NCI-H524 (cell line): Measurements from ENCODE around the gene NLGN1.
A peak's percentile ranks its signal among the peaks of the same experiment; 100 is the strongest.

ENCODE experiments used
- DNase-seq, 2 experiments: peaks; one replicate each; lab custom pipeline; 2025; lab: John Stamatoyannopoulos, UW

Gene NLGN1

GRCh38 chr3:174099724-174100123 is 702.2 kb downstream of the NLGN1 start:
- DNase-seq = no peak

- no peak for DNase-seq
Measured at GRCh38 chr3:174100744-174101143, 703.2 kb downstream of the NLGN1 start.

DNA sequence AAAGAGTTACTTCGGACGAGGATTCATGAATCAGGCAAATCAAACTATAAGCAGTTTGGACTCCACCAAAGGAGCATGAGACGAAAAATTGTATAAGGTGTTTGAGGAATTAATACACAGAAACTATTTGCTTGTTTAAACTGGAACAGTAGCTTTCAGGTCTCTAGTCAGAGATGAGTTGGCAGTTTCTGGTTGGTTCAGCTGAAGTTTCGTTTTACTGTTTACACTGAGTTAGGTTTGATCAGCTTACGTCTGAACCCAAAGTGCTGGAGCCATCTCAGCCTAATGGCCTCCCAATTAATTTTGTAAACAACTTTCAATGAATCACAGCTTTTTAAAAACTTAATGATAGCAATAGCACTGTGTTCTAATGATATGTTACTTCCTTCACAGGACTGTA is 703.7 kb downstream of the NLGN1 start:
- DNase-seq = no peak

- DNase-seq = no peak
Measured at GRCh38 chr3:174102274-174102673, 704.7 kb downstream of the NLGN1 start.

- DNase-seq = no peak
Measured at GRCh38 chr3:174102866-174103265, 705.3 kb downstream of the NLGN1 start.

DNA sequence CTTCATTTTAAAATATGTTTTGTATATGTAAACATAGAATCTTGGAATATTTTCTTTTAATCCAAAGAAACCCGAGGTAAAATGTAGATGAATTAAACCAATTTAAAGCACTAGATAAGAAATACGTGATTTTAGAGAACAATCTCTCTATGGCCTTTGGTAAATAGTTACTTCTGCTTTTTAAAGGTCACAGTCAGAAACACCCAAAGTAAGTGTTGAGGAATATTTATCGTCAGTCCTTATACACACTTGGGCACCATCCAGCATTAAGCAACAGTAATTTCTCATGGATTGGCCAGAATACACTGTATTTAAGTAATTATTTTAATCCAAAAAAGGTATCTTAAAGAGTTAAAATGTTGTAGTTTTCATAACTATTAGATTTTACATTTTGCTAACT is 713.2 kb downstream of the NLGN1 start:
- DNase-seq = no peak

DNA sequence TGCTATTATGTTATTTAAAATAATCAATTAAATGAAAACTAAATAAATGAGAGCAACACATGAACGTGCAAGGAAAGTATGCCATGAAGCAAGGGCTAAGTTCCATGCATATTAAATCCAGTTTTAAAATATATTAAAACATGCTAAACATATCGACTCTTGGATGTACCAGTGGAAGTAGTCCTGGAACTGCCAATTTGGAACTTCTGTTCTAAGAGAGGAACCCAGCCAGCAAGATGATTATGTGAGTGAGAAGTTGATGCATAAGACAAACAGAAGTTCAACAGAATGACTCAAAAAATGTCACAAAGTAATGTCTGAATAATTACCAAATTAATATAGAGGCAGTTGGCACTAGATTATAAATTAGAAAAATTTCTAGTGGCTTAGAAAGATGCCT is 714.2 kb downstream of the NLGN1 start:
- no peak for DNase-seq

- DNase-seq = no peak
Measured at GRCh38 chr3:174116421-174116820, 718.9 kb downstream of the NLGN1 start.

- no peak for DNase-seq
Measured at GRCh38 chr3:174120997-174121396, 723.5 kb downstream of the NLGN1 start.

- DNase-seq = no peak
Measured at GRCh38 chr3:174122411-174122810, 724.9 kb downstream of the NLGN1 start.

DNA sequence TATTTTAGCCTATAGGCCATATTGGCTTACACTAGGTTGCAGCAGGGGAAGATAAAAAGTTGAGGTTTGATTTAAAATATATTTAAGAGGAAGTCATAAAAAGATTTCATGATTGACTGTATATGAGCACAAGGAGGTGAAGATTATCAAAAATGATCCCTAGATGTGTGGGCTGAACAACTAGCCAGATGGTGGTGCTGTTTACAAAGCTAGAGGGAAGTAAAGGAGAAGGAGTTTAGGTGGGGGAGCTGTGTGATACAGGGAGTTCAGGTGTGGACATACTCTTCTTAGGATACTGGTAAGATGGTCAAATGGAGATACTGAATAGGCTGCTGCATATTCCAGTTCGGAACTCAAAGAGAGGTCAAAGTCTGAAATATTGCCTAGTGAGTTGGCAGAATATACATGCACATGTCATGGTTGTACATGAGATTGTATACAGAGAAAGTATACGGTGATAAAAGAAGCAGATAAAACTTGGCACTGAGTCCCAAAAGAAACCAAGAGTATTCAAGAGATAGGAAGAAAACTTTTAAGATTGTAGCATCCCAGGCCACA is 727.8 kb downstream of the NLGN1 start:
- DNase-seq = peak; percentile 45 to 70

DNA sequence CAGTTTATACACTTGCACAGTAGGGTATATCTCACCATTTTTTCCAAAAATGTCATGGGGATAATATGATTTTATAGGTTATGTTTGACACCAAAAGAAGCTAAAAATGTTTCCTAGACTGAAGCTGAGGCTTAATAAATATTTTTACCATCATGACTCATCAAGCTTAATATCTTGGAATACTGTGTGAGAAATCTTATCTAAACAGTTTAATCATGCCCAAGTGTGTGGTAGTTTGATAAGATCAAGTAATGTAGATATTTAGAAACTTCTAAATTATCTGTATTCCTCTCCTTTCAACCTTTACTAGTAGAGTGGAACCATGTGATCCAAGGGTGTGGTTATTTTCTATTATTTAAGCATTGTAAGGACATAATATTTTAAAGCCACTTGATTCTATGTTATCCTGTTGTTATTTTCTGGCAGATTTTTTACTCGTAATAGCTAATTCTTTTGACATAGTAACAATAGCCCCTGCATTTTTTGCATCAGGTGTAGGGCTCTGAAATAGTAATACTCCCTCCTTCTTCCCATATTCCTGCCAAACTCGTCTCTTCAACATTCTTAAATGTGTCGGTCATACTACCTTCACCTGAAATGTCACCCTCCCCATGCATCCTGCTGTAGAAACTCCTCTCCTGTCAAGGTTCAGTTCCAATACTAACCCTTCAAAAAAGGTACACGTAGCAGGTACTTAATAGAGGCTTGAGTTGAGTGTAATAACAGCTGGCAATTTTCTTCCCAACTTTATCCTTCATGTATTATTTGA is 729.6 kb downstream of the NLGN1 start:
- no peak for DNase-seq

DNA sequence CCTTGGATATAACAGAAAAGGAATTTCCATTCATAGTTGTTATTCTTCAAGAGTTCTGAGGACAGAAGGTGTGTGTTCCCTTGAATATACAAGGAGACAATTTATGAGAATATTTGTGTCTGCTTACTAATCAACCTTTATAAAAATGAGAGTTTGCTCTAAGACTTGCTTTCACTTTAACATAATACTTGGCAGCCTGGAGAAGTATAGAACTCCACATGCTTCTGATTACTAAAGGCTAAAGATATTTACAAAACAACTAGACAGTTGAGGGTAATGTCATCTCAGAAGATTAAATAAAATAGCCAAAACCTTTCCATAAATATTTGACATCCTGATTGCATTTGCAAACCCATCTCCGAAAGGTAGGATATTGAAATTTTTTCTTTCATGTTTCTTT is 734.5 kb downstream of the NLGN1 start:
- no peak for DNase-seq

GRCh38 chr3:174132421-174133042 is 735.0 kb downstream of the NLGN1 start:
- no peak for DNase-seq

DNA sequence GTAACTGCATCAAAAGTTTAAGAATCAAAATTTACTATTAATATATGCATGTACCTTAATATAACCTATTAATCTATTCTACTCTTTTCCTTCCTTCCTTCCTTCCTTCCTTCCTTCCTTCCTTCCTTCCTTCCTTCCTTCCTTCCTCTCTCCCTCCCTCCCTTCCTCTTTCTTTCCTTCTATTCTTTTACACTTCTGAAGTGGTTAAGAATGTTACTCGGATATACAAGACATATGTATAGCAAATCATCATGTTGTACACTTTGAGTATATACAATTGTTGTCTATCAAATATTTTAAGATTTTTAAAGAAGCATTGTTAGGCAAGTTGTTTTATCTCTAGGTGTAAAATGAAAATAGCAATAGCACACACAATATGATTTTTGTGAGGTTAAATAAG is 748.5 kb downstream of the NLGN1 start:
- no peak for DNase-seq

DNA sequence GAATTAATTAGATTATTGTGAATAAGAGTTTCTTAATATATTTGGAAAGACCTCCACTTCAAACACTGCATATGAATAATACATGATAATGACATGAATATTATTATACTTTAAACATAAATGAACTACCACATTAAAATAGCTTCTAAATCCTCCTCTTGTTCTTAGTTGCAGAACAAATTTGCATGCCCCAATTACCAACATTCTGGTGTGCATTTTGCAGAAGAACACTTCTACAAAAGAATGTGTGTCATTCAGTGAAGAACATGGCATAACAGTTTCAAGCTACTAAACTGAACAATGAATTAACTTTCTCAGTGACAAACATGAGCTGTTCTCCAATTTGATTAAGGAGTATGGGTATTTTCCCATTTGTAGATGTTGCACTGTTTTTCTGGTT is 750.3 kb downstream of the NLGN1 start:
- no peak for DNase-seq

DNA sequence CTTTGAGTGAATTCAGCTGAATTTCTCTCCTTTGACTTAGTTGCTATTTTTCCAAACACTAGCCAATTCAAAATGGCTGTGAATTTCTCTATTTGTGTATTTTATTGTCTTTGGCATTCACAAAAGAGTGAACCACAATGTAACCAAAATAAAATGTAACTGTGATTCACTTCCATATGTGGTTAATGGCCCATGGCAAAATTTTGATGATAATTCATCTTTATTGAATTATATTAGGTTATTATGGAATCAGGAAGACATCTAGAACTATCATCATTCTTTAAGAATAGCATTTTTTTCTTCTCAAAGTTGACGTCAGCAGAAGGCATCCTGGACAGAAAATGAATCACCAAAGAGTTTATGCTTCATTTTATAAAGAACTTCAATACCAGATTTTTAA is 756.3 kb downstream of the NLGN1 start:
- no peak for DNase-seq

- DNase-seq = no peak
Measured at GRCh38 chr3:174156200-174156599, 758.7 kb downstream of the NLGN1 start.

DNA sequence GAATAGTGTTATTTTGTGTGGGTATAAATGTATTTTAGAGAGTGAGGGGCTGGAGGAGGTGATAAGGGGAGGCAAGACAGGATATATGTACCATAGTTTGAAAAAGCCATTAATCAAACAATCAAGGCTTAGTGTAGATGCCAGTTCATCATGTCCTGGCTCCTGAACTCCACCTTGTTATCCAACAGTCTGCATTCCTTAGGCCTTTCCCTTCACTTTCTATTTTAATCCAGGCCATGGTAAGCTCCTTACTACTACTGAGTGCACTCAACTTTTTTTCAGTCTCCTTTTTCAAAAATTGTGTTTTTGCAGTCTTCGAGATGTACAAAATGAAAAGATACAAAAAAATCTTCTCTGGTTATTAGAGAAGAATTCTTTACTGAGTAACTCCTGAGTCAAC is 761.1 kb downstream of the NLGN1 start:
- DNase-seq = no peak

- no peak for DNase-seq
Measured at GRCh38 chr3:174159604-174160003, 762.1 kb downstream of the NLGN1 start.

DNA sequence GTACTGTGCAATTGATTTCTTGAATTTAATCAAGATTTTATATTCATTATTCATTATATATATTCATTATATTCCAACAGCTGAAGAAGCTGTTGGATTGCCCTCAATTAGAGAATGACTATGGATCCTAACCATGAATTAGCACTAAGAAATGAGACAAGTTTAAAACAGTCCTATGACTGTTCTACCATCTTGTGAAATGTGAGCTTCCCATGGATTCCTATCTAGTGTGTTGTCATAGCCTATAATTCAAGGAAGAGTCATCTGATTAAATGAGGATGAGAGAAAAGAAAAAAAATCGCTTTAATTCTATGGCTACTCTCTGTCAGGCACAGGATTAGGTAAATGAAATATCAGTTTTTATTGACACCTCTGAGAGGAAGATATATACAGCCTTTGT is 765.0 kb downstream of the NLGN1 start:
- no peak for DNase-seq

DNA sequence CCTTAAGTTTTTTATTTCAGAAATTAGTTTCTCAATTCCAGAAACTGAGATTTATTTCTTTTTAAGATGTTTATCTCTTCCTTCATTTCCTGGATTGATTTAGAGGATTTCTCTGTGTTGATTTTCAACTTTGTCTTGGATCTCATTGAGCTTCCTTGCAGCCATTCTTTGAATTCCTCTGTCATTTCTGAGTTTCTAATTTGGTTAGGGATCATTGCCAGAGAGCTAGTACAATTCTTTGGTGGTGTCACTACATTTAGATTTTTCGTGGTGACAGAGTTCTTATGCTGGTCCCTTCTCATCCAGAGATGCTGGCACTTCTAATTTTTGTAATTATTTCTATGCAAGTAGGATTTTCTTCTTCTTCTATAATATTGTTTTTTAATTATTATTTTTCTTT is 770.5 kb downstream of the NLGN1 start:
- no peak for DNase-seq

DNA sequence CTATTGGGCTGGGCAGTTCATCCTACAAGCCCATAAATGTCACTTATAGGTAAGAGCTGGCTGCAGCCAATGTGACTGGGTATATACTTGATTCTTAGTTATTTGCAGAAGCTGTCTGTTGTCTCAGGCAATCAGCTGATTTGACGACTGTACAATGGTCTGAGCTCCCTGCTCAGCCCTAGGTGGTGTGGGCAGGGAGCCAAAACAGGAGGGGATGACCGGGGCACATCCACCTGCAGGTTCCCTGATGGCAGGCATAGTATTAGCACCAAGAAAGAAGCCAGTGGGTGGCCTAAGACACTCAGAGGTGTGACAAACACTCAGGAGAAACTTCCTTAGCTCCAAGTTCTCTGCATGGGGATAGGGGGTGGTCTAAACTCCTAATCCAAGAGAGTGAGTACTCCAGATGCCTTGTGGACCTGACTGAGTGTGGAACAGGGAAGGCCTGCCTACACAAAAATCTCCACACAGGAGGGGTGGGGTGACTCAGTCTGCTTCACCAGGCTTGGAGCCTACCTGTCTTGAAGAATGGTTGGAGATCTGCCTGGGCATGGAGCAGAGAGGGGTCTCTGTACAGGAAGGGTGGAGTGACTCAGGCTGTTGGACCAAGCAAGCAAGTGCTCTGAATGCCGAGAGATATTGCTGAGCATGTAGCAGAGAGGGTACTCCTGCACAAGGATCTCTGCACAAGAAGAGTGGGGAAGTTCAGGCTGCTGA is 771.2 kb downstream of the NLGN1 start:
- no peak for DNase-seq
